HS-5 (cell line): ENCODE data around the gene ZC3HAV1.
"Not testable (repeated sequence)": the region's sequence is repeated elsewhere in the genome, so short reads cannot be mapped to it uniquely, and the experiment has no call there.

Experiments
- DNase-seq: peaks from one replicate; pipeline ENCODE4 v3.0.0-alpha.2; 2012; ENCODE audit warnings: low read depth

Gene ZC3HAV1

DNA sequence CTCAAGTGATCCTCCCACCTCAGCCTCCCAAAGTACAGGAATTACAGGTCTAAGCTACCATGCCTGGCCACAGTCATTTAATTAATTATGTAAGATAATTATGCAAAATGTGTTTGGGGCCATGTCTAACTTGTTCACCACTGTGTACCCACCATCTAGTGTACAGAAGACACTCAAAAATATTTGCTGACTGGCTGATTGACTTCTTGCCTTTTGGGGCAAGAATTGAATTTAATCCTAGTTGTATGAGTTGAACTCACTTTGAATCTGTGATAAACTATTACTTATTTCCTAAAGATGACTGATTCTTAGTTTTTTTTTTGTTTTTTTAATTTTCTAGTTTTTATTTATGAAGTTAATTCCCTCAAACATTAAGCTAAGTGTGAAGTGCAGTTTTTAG lies 57.9 kb downstream of the ZC3HAV1 start:
- no peak for DNase-seq

DNA sequence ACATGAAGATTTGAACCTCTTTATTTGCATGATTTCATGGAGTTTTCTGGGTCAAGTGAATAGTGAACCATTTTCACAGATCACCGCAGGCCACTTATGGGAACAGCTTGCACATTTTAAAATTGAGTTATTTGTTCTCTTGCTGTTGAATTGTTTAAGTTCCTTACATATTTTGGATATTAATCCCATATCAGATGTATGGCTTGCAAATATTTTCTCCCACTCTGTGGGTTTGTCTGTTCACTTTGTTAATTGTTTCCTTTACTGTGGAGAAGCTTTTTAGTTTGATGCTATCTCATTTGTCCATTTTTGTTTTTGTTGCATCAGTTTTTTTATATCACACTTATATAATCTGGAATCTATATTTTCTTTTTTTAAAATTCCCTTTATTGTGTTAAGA lies 59.6 kb downstream of the ZC3HAV1 start:
- no peak for DNase-seq

DNA sequence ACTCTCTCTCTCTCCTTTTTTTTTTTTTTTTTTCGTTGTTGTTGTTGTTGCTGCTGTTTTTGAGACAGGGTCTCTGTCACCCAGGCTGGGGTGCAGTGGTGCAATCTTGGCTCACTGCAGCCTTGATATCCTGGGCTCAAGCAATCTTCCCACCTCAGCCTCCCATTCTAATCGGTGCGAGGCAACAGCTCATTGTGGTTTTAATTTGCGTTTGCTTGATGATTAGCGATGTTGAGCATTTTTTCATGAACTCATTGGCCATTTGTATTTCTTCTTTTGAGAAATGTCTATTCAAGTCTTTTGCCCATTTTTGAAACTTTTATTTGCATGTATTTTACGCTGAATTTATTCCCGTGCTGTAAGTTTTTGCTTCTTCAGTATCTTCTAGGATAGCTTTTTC lies 60.4 kb downstream of the ZC3HAV1 start:
- DNase-seq = no peak

DNA sequence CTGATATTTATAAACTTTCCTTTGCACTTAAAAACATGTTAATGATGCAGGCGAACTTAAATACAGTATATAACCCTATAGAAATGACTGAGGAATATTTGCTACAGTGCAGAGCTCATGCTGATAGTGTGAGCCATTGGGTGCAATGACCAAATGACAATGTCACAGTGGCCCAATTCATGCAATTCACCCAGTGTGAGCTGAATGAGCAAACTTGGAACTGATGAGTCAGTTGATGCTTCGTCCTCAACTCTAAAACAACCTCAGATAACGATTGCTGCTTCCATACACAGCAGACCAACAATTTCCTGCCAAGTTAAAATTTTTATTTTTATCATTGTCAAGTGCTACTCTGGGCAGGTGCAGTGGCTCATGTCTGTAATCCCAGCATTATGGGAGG lies 61.5 kb downstream of the ZC3HAV1 start:
- no peak for DNase-seq

DNA sequence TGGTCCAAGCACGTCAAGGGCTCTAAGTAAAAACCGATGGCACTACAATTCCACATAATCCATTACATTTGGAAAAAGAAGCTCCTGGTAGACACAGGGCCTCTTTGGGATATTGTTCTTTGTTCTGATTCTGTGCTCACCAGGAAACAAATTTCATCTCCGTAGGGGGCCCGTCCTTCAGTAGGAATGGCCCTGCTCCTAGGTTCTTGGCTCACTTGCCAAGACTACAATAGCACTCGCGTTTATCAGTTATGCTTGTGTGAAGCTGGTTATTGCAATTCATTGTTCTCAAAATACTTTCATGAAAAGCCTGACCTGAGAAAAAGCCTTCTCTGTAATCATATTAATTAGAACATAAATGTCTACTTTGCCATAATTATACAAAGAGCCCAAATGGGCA lies 63.4 kb downstream of the ZC3HAV1 start:
- DNase-seq = no peak

DNA sequence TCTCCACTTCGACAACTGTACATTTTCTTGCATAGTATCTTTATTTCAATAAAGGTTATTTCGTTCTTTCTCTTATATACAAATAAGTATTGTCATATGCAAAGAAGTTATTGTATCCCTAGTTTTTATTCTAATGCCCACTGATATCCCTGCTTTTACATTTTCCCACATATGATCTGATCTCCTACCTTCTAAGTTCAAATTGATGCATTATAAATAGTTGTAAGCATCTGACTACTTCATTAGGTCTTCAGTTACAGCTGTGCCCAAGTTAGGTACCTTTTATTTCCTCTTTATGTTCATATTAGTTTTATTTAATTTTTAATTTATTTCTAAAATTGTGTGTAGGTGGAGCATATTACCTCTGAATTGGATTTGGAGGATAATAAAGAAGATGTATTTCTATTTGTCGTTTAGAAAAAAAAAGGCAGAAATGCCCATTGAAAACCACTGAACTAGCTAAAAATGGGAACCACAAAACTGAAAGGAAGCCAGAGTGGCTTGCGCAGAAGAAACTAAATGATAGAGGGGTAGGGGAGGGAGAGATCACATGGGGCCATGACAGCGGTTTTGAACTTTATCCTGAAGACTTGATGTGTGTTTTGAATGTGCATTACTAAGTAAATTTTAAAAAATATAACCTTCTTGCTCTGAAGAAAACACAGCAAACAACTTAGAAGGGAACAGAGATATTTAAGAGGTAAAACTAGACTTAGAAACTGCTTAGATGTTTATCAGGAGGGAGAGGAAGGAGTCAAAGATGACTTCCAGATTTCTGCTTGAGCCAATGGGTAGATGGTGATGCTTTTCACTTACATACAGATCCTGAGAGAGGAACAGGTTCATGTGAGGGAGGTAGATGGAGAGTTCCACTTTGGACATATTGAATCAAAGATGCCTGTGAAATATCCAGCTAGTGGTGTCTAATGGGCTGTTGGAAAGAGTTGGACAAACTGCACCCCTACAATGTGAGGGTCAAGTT lies 64.4 kb downstream of the ZC3HAV1 start:
- no peak for DNase-seq

DNA sequence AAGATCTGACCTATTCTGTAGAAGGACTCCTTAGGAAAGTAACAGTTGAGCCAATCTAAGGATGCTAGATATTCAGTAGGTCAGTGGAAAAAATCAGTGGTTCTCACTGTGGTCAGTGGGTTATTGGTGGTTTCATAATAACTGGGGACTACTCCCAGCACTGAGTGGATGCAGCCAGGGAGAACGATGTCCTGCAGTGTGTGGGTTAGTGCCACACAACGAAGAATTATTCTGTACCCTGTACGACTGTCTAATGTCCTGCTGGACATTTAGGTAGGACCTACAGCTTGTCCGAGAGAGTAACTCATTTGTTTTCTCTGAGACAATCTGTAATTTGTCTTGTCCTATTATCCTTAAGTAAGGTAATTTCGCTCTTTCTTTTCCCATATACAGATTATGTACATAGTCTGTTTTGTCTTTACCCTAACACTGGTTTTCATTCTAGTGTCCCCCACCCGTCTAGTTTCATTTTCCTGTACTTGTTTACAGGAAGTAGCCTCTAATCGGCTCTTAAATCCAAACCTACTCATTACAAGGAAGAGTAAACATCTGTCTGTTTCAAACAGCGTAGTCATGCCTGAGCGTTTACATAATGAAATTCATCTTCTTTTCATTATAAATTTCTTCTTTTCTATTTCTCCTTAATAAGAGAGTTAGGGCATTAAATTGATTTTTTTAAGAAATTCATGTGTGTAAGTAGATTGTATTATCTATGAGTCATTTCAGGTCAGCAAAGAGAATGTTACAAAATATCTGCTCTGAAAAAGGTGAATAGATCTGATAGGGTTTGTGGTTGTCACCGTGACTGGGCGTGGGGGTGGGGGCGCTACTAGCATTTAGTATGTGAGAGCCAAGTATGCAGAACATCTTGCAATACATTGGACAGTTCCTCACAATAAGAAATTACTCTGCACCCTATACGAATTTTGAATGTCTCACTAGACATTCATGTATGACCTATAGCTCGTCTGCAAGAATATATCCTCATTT lies 65.4 kb downstream of the ZC3HAV1 start:
- no peak for DNase-seq

DNA sequence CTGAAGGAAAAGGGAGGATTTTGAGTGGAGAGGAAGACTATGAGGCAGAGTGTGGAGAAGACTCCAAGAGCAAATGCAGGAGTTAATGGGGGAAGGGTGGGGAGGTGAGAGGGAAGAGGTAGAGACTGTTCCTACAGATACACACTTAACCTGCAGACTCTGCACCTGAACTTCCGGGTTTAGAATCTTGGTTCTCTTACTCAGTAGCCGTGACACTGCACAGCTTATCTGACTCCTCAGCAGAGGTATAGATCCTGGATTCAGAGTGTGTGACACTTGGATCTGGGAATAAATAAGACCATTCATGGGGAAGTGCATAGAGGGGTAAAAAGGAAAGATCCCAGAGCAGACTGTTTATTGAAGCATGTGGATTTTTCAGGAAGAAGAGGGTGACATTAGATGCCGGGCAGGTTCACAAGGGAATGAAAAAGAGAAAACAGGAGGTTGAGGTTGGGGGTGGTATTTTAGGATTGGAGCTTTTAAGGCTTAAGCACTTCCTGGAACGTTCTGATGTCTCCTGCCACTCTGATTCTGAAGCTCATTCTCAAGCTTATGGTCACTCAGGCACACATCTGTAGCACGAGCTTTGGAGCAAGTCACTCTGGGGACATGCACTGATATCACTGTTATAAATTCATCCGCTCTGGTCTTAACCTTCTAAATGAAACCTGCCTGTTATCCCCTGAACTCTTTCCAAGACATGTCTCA lies 68.0 kb downstream of the ZC3HAV1 start:
- no peak for DNase-seq

DNA sequence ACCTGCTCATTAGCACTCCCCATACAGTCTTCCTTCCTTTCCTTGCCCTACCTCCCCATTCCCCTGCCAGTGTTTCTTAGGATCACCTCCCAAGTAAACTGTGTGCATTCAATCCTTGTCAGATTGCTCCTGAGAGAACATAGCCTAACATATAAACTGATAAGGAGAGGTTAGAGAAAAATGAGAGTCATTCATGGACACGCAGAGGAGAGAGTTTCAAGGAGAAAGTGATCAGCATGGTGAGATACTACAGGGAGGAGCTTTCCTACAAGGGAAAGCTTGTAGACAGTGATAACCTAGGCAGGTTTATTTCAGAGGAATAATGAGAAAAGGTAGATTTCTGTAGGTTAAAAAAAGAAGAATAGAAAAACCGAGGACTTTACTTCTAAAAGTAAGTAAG lies 70.8 kb downstream of the ZC3HAV1 start:
- no peak for DNase-seq

DNA sequence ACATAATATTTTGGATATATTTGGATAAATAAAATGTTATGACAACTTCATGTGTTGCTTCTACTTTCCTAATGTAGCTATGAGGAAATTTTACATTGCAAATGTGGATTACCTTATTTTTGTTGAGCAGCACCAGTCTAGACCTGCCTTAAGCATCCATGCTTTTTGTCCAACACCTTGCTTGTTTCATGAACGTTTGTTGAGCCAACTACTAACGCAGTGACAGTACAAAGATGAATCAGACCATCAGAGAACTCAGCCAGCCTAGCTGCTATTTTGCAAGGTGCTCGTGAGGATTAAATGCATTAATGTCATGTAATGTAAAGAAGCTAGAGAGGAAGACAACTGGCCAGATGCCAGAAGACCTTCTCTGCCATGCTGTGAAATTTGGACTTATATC lies 72.6 kb downstream of the ZC3HAV1 start:
- DNase-seq = no peak

DNA sequence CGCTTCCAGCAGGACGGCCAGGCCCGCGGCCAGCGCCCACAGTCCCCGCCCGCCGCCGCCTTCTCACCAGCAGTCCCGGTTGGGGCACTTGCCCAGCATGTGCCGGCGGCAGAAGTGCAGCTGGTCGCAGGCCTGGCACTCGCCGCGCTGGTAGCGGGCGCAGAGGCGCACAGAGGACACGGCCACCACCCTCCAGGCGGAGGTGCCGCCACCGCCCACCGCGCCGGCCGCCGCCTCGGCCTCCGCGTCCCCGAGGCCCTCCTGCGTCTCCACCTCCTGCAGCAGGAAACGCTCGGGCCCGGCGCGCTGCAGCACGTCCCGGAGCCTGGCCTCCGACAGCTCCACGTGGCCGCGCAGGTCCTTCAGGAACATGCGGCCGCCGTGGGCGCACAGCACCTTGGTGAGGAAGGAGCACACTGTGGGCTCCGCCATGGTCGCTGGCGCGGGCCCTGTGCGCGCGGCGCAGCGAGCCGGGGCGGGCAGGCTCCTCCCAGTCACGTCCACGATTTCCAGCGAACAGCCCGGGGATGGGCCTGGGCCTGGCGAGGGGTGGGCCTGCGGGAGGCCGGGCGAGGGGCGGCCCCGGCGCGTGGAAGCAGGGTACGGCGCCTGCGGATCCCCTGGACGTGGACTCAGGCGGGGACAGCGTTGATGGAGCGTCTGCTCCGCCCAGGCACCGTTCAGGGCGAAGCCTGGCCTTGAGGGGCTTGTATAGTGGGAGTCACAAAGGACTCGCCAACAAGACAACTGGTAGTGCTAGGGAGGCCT lies 73.8 kb downstream of the ZC3HAV1 start, which contains the start of gene ZC3HAV1L:
TSS of gene ZC3HAV1L (minus strand) at position 457 of the 768 bp plus-strand sequence. CDS start at position 432, 25 bp downstream.
- no peak for DNase-seq

DNA sequence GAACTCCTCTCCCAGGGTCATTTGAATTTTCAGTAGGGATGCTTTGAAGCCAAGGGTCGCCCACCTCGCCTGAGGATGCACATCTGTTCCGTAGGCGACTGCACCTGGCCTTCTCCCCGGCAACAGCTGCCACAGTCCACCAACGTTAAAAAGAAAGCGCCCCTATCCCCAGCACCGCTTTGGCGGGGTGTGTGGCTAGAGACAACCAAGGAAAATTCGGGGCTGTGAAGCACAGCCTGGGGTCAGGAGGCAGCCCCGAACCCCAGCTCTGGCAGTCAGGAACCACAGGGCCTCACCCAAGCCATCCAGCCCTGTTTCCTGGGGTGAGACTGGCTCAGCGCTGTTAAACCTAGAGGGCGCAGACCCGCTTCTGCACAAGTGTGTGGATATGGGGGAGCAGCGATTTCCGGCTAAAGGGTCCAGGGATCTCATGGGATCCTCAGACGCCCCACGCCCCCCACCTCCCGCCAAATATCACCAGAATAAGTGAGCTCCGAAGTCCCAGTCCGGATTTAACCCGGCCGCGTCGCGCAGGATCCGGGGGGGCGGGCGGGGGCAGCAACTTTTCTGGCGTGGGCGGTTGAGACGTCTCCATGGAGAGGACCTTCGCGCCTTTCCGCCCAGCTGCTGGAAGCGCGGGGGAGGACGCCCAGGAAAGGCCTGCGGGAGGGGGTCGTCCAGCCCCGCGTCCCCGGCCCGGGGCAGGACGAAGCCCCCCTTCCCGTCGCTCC lies 74.5 kb downstream of the ZC3HAV1 start:
- DNase-seq = no peak

DNA sequence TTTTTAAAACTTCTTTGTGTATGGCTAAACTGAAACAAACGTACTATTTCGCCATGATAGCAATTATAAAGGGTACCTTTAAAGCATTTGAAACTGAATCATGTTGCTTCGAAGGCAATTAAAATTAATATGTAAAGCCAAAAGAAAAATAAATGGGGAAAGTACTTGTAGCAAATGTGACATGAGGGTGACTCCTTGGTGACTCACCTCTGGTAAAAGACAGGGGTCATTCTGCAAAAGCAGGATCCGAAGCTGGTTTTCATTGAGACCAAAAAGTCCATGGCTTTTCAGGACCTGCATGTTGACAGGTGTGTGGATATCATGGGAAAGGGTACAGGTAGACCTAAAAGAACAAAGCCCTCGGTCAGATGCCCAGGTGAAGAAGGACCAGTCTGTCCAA lies 75.2 kb downstream of the ZC3HAV1 start:
- no peak for DNase-seq

DNA sequence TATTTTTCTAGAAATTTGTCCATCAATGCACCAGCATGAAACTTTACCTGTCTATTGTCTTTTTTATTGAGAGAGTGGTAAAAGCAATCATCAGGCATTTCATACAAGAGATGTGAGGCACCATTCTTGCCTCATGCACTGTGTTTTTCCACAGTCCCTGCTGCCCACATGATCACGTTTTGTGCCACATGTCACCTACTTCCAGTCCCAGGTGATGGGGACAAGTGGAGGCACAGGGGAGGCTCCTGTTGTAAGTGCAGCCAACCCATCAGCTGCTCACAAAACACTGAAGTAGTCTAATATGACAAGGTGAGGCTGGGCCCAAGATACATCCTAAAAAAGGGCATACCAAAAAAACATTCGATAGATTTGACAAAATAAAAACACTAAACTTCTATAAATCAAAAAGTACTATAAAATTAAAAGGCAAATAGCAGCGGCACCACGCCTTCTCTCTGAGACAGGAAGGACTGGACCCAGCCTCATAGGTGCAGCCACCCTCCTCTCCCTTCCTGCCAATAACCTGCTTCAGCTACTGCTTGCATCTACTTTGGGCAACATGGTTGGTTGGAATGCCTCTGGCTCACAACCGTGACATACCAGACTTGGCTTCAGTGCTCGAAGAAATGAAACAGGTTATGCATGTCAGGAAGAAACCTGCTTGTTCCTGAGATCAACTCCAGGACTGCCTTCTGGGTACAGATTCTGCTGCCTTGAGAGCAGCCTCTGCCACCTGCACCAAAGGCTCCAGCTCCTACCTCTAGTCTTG lies 76.0 kb downstream of the ZC3HAV1 start:
- DNase-seq = no peak

DNA sequence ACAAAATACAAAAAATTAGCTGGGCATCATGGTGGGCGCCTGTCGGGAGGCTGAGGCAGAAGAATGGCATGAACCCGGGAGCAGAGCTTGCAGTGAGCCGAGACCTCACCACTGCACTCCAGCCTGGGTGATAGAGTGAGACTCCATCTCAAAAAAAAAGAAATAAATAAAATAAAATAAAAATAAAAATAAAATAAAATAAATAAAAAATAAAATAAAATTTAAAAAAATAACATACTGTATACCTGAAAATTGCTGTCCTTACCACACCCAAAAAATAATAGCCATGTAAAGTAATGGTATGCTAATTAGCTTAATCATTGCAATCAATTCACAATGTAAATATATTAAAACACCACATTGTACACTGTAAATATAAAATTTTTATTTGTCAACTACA lies 77.0 kb downstream of the ZC3HAV1 start:
- no peak for DNase-seq

DNA sequence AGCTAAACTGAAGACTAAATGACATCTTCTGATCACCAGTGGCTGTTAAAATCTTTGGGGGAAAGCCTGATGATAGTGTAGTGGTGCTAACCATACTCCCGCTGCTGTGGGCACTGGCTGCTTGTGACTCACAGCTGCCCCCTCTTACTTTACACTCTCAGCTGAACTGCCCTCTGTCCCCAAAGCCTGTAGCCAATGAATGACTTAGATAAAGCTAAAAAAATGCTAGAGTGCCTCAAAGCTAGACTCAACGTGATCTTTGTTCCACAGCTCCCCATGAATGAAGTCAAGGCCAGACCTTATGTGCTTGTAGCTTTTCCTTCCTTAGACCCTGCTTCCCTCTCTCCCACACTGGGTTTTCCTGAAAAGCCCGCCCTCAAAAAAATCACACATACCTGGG lies 80.2 kb downstream of the ZC3HAV1 start:
- no peak for DNase-seq

DNA sequence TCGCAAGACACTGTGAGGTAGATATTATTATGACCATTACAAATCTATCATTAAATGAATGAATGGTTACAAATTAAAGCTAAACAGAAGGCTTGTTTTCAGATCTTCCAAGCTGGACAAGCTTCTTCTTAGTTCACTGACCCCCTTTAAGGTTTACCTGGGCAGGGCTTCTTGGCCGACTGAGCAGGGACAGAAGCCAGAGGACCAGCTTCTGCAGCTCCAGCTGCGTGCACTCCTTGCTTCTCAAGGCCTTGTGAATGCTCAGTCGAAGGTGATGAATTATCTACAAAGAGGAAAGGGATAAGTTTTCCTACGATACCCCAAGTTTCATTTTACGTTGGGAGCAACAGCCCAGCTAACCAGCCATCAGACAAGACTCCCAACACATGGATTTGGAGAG lies 83.0 kb downstream of the ZC3HAV1 start:
- no peak for DNase-seq

DNA sequence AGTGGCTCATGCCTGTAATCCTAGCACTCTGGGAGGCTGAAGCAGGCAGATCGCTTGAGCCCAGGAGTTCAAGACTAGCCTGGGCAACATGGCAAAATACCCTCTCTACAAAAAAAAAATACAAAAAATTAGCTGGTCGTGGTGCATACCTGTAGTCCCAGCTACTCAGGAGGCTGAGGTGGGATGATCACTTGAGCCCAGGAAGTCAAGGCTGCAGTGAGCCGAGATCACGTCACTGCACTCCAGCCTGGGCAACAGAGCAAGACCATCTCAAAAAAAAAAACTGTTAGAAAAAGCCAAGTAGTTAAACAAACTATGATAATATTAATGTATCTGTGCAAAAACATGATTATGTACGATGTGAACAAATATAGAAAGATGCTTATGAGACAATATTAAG lies 83.7 kb downstream of the ZC3HAV1 start:
- DNase-seq = not testable (repeated sequence)

DNA sequence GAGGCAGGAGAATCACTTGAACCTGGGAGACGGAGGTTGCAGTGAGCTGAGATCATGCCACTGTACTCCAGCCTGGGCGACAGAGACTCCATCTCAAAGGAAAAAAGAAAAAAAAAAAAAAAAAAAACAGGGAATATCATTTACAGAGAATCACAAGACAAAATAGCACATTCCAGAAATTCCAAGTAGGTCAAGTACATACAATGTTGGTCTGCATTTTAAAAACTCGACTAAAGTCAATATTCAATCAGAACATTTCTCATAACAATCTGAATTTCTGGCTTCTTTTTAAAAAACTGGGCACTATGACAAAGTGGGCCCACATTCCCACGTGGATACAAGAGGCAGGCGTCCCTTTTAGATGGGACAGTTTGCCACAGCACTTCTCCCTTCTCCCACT lies 86.4 kb downstream of the ZC3HAV1 start:
- no peak for DNase-seq

DNA sequence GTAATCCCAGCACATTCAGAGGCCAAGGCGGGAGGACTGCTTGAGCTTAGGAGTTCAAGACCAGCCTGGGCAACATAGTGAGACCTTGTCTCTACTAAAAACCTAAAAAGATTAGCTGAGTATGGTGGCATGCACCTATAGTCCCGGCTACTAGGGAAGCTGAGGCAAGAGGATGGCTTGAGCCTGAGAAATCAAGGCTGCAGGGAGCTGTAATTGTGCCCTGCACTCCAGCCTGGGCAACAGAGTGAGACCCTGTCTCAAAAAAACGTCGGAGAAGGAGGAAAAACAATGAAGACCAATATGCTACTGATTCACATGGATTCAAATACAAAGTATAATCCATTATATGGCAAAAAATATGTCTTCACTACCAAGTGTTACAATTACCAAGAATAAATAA lies 87.2 kb downstream of the ZC3HAV1 start:
- no peak for DNase-seq
